ENCODE results near the gene PRKAG3.

DNA sequence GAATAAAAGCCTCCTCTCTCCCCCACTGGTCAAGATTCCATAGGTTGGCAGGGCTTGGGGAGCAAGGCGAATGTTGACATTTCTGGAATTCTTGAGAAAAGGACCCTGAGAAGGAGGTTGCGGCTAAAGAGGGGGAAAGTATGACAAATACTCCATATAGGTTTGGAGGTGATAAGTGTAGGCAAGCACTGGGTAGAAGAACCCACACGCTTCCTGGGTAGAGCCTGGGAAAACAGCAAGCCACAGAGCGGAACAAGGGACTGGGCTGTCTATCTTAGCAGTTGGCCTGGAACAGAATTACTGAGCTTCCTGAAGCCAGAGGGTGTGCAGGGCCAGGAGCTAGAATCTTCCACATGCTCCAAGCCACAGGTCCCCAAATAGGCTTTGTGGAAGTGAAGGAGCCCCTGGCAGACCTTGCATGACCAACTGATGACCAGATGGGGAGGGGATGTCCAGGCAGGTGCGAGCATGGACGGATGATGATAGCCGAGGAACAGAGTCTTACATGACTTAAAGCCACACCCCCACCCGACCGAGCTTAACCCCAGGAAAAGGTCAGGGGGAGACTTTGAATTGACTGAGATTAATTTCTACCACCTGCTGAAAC, 9.9 kb downstream of the PRKAG3 start:
- TF ChIP-seq POLR2A (IDR thresholded peaks at IDR 0.05) = no peak
- TF ChIP-seq, protein P1, sequence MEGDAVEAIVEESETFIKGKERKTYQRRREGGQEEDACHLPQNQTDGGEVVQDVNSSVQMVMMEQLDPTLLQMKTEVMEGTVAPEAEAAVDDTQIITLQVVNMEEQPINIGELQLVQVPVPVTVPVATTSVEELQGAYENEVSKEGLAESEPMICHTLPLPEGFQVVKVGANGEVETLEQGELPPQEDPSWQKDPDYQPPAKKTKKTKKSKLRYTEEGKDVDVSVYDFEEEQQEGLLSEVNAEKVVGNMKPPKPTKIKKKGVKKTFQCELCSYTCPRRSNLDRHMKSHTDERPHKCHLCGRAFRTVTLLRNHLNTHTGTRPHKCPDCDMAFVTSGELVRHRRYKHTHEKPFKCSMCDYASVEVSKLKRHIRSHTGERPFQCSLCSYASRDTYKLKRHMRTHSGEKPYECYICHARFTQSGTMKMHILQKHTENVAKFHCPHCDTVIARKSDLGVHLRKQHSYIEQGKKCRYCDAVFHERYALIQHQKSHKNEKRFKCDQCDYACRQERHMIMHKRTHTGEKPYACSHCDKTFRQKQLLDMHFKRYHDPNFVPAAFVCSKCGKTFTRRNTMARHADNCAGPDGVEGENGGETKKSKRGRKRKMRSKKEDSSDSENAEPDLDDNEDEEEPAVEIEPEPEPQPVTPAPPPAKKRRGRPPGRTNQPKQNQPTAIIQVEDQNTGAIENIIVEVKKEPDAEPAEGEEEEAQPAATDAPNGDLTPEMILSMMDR (IDR thresholded peaks at IDR 0.05) = no peak
